ENCODE measurements around the gene KRT82. TPM values are rescaled to one million over a fixed set of nuclear protein-coding genes. Genes with fewer than 3 reads are reported as not detected.

Gene KRT82
- total and polyA plus RNA-seq, 2 of the 8 experiments (the other 6 are each of a cell fraction or from before 2014, with no cell fraction given), result not detected

DNA sequence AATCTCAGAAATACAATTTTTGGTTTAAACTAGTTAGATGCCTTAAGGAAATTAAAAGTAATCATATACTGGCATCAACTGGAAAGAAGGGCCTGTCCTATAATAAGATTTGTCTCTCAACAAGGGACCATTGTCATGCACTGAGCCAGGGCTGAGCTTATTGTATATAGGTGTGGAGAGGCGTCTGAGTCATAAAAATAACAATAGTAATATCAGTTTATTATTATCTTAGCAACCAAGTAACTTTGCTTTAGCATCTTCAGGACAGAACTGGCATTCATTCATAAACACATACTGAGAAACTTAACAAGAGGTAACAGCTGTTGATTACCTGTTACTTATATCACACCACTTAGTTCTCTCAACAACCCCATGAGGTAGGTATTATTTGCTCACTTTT is 20.9 kb upstream of the KRT82 start:
- H2AK5ac ChIP-seq (ENCODE audit: low read depth, low read length), result no peak overlapping the region
- H3K27me3 ChIP-seq (replicated peaks in 1 of 4; ENCODE audit: control insufficient read depth in 3 of 4, extremely low read depth in 1 of 4, insufficient read depth in 3 of 4, low read length in 3 of 4), result no peaks in the 10 kb centered on the region; a peak in 1 of 7 replicates
- no peak overlapping the region for H2BK15ac ChIP-seq (ENCODE audit: low read length)
- H3K9ac ChIP-seq (replicated peaks in 1 of 4; ENCODE audit: extremely low read depth in 1 of 4, low read depth in 3 of 4, low read length in 3 of 4), result no peak overlapping the region
- no peak overlapping the region for H3K23ac ChIP-seq (ENCODE audit: insufficient read length)
- WGBS, 2 experiments (ENCODE audit: extremely low coverage in 1 of 2, insufficient coverage in 1 of 2, insufficient read length in 1 of 2, insufficient replicate concordance in 2 of 2, low coverage in 1 of 2, low lambda C conversion rate in 2 of 2, missing lambda C conversion rate in 1 of 2), result 73% methylated on average over 1 of the region's 1 CpG; no CpG with 5 or more reads in 1 of the 2 experiments
- no peak overlapping the region for H3K4me2 ChIP-seq (ENCODE audit: insufficient read depth in 1 of 2, low read depth in 2 of 2, low read length in 2 of 2)
- no peak overlapping the region for H2BK5ac ChIP-seq (ENCODE audit: low read depth, low read length)
- no peak overlapping the region for H2BK20ac ChIP-seq (ENCODE audit: low read length)
- H3K18ac ChIP-seq (ENCODE audit: extremely low read depth, low read length), result no peak overlapping the region
- no peaks in the 10 kb centered on the region for H3K79me1 ChIP-seq (ENCODE audit: low read depth, low read length)
- no peak overlapping the region for H2AFZ ChIP-seq (ENCODE audit: low read length)
- POLR2A ChIA-PET (ENCODE audit: partially characterized antibody), result no interaction called here
- H3K36me3 ChIP-seq (ENCODE audit: control insufficient read depth in 2 of 4, insufficient read depth in 4 of 4, low read length in 3 of 4), result no peaks in the 10 kb centered on the region
- H2BK12ac ChIP-seq (ENCODE audit: low read depth, low read length), result no peak overlapping the region
- no peaks in the 10 kb centered on the region for H3K23me2 ChIP-seq (ENCODE audit: low read depth, low read length)
- H3K14ac ChIP-seq (ENCODE audit: insufficient read length), result no peak overlapping the region
- DNase-seq (ENCODE audit: low read depth in 1 of 2, low spot score in 2 of 2) (no peak), FAIRE-seq (no peak)
- no peaks in the 10 kb centered on the region for H3K9me3 ChIP-seq (ENCODE audit: insufficient read depth in 2 of 2, low read depth in 1 of 2, low read length in 1 of 2)
- no peaks in the 10 kb centered on the region for H3K79me2 ChIP-seq (ENCODE audit: control insufficient read depth in 1 of 2, insufficient read depth in 2 of 2, low read length in 2 of 2)
- no peak overlapping the region for H3K4ac ChIP-seq (replicated peaks; ENCODE audit: insufficient read length, low read depth, low read length)
- H4K91ac ChIP-seq (replicated peaks; ENCODE audit: insufficient read length, low read length), result no peak overlapping the region
- no peak overlapping the region for H3K27ac ChIP-seq (ENCODE audit: low read depth, low read length)
- TF ChIP-seq JUND (IDR thresholded peaks at IDR 0.05; ENCODE audit: low read length), result no peak
- no peak overlapping the region for H4K8ac ChIP-seq (ENCODE audit: extremely low read depth, insufficient read depth, low read length)
- no peaks in the 10 kb centered on the region for H4K20me1 ChIP-seq (replicated peaks in 1 of 2; ENCODE audit: control insufficient read depth in 1 of 2, insufficient read depth in 2 of 2, low read length in 2 of 2)
- CTCF ChIA-PET (ENCODE audit: partially characterized antibody), result interaction anchor here (0.6 to 5.1 kb wide), 16 partner anchors 8 to 457 kb away, joined by 3 to 29 read pairs (median 4); partner anchors contain the start of genes KRT5 and KRT82
- H2BK120ac ChIP-seq (replicated peaks; ENCODE audit: low read depth, low read length), result no peak overlapping the region
- no peak overlapping the region for H4K5ac ChIP-seq (ENCODE audit: insufficient read length, low read depth, low read length)
- no peak overlapping the region for H3K4me3 ChIP-seq (ENCODE audit: extremely low read depth in 1 of 4, insufficient read depth in 2 of 4, low read depth in 3 of 4, low read length in 4 of 4)
- H3K56ac ChIP-seq (replicated peaks; ENCODE audit: insufficient read length, low read depth, low read length), result no peak overlapping the region
- no peaks in the 10 kb centered on the region; a peak in 2 of 7 replicates for H3K4me1 ChIP-seq (replicated peaks in 1 of 4; ENCODE audit: control insufficient read depth in 3 of 4, insufficient read depth in 4 of 4, low read length in 3 of 4)
